H9 (cell line): Measurements from ENCODE around the gene ITGA8. TPM values are rescaled to one million over a fixed set of nuclear protein-coding genes. Genes with fewer than 3 reads are reported as not detected.
"Not testable (repeated sequence)": the region's sequence is repeated elsewhere in the genome, so short reads cannot be mapped to it uniquely, and the experiment has no call there.

ENCODE experiments used
- DNase-seq: peaks from one replicate; pipeline ENCODE4 v3.0.0-alpha.2; 2017
- H2AFZ ChIP-seq: one replicate; pipeline ENCODE4 v1.6.1; 2013; ENCODE audit warnings: mild to moderate bottlenecking, low read length, control low read depth, moderate library complexity
- H2AK5ac ChIP-seq: 2 replicates; pipeline ENCODE4 v1.6.1; 2013; ENCODE audit warnings: low read length, control low read depth, mixed read lengths; ENCODE audit not compliant: insufficient read length
- H2BK120ac ChIP-seq: one replicate; pipeline ENCODE4 v1.6.1; 2013; ENCODE audit warnings: low read depth, mild to moderate bottlenecking, low read length, control low read depth, inconsistent platforms; ENCODE audit not compliant: poor library complexity, severe bottlenecking
- H2BK12ac ChIP-seq: 2 replicates; pipeline ENCODE4 v1.6.1; 2013; ENCODE audit warnings: low read length, control low read depth, mixed read lengths, low read depth; ENCODE audit not compliant: insufficient read length
- H2BK15ac ChIP-seq: 2 replicates; pipeline ENCODE4 v1.6.1; 2013; ENCODE audit warnings: low read depth, low read length, control low read depth
- H2BK20ac ChIP-seq: one replicate; pipeline ENCODE4 v1.6.1; 2013; ENCODE audit warnings: low read depth, mild to moderate bottlenecking, low read length, control low read depth, inconsistent platforms; ENCODE audit not compliant: poor library complexity, severe bottlenecking
- H2BK5ac ChIP-seq: 2 replicates; pipeline ENCODE4 v1.6.1; 2013; ENCODE audit warnings: low read length, control low read depth, mixed read lengths; ENCODE audit not compliant: insufficient read length
- H3K14ac ChIP-seq: 2 replicates; pipeline ENCODE4 v1.6.1; 2013; ENCODE audit warnings: low read length, control low read depth; ENCODE audit not compliant: insufficient read depth
- H3K18ac ChIP-seq: 2 replicates; pipeline ENCODE4 v1.6.1; 2013; ENCODE audit warnings: low read depth, mild to moderate bottlenecking, mixed read lengths, low read length, control low read depth; ENCODE audit not compliant: insufficient read length
- H3K23ac ChIP-seq: 2 replicates; pipeline ENCODE4 v1.6.1; 2013; ENCODE audit warnings: low read length, control low read depth, mixed read lengths, low read depth; ENCODE audit not compliant: insufficient read length
- H3K23me2 ChIP-seq: 2 replicates; pipeline ENCODE4 v1.6.1; 2013; ENCODE audit warnings: low read depth, mild to moderate bottlenecking, mixed read lengths, low read length, control low read depth; ENCODE audit not compliant: insufficient read length, poor library complexity, severe bottlenecking
- H3K27ac ChIP-seq: 2 replicates; pipeline ENCODE4 v1.5.1; 2013; ENCODE audit warnings: low read length, control low read depth, mixed read lengths, low read depth; ENCODE audit not compliant: insufficient read length
- H3K27me3 ChIP-seq: 2 replicates; pipeline ENCODE4 v1.6.1; 2013; ENCODE audit warnings: low read length, control low read depth, inconsistent platforms; ENCODE audit not compliant: insufficient read depth
- H3K4ac ChIP-seq: 2 replicates; pipeline ENCODE4 v1.6.1; 2013; ENCODE audit warnings: low read depth, mild to moderate bottlenecking, control low read depth, inconsistent platforms, low read length, moderate library complexity
- H3K4me1 ChIP-seq: 2 replicates; pipeline ENCODE4 v1.6.1; 2013; ENCODE audit warnings: low read length, control low read depth, inconsistent platforms; ENCODE audit not compliant: insufficient read depth
- H3K4me2 ChIP-seq: 2 replicates; pipeline ENCODE4 v1.6.1; 2013; ENCODE audit warnings: low read length, control low read depth, mixed read lengths; ENCODE audit not compliant: insufficient read length, insufficient read depth
- H3K56ac ChIP-seq: 2 replicates; pipeline ENCODE4 v1.6.1; 2013; ENCODE audit warnings: low read depth, mild to moderate bottlenecking, mixed read lengths, low read length, control low read depth; ENCODE audit not compliant: insufficient read length
- H3K79me1 ChIP-seq: 2 replicates; pipeline ENCODE4 v1.6.1; 2013; ENCODE audit warnings: low read depth, mild to moderate bottlenecking, moderate library complexity, low read length, control low read depth, inconsistent platforms; ENCODE audit not compliant: insufficient read depth, poor library complexity, severe bottlenecking
- H3K79me2 ChIP-seq: 2 replicates; pipeline ENCODE4 v1.6.1; 2013; ENCODE audit warnings: low read length, control low read depth, inconsistent platforms; ENCODE audit not compliant: insufficient read depth
- H3K9ac ChIP-seq: 2 replicates; pipeline ENCODE4 v1.6.1; 2013; ENCODE audit warnings: low read length, control low read depth, mixed read lengths; ENCODE audit not compliant: insufficient read length; ENCODE audit errors: extremely low read depth
- H3K9me3 ChIP-seq: one replicate; pipeline ENCODE4 v1.6.1; 2013; ENCODE audit warnings: low read depth, low read length, inconsistent platforms; ENCODE audit not compliant: control insufficient read depth
- H3T11ph ChIP-seq: one replicate; pipeline ENCODE4 v1.6.1; 2013; ENCODE audit warnings: mild to moderate bottlenecking, low read length, control low read depth, inconsistent platforms
- H4K20me1 ChIP-seq: one replicate; pipeline ENCODE4 v1.6.1; 2013; ENCODE audit not compliant: control insufficient read depth, insufficient read length, insufficient read depth
- H4K5ac ChIP-seq: 2 replicates; pipeline ENCODE4 v1.6.1; 2013; ENCODE audit warnings: low read depth, mild to moderate bottlenecking, mixed read lengths, low read length, control low read depth; ENCODE audit not compliant: insufficient read length
- H4K8ac ChIP-seq: replicated peaks from 2 replicates; pipeline ENCODE4 v1.6.1; 2013; ENCODE audit warnings: low read length, control low read depth, mixed read lengths, low read depth; ENCODE audit not compliant: insufficient read length
- H4K91ac ChIP-seq: 2 replicates; pipeline ENCODE4 v1.6.1; 2013; ENCODE audit warnings: low read depth, mild to moderate bottlenecking, moderate library complexity, mixed read lengths, low read length, control low read depth; ENCODE audit not compliant: insufficient read length
- H3K27ac Mint-ChIP-seq, 3 experiments: 2 replicates in 2 of 3; 3 replicates in 1 of 3; pipeline ENCODE4 v1.8.0; 2020 to 2021; ENCODE audit warnings: mixed read lengths in 3 of 3, mild to moderate bottlenecking in 1 of 3, moderate library complexity in 1 of 3
- H3K27me3 Mint-ChIP-seq: 2 replicates; pipeline ENCODE4 v1.8.0; 2021; ENCODE audit warnings: low read depth, mild to moderate bottlenecking, moderate library complexity, mixed read lengths
- H3K36me3 Mint-ChIP-seq, 3 experiments: 2 replicates in 2 of 3; 3 replicates in 1 of 3; pipeline ENCODE4 v1.8.0; 2020 to 2021; ENCODE audit warnings: low read depth in 3 of 3, mixed read lengths in 3 of 3; ENCODE audit not compliant: insufficient read depth in 1 of 3
- H3K4me1 Mint-ChIP-seq, 2 experiments: 2 replicates each; pipeline ENCODE4 v1.8.0; 2020; ENCODE audit warnings: mixed read lengths in 2 of 2
- H3K4me3 Mint-ChIP-seq, 2 experiments: 2 replicates in 1 of 2; 3 replicates in 1 of 2; pipeline ENCODE4 v1.8.0; 2020 to 2021; ENCODE audit warnings: mild to moderate bottlenecking in 2 of 2, mixed read lengths in 2 of 2, moderate library complexity in 1 of 2
- H3K9me3 Mint-ChIP-seq, 2 experiments: 2 replicates in 1 of 2; 3 replicates in 1 of 2; pipeline ENCODE4 v1.8.0; 2020; ENCODE audit warnings: mild to moderate bottlenecking in 2 of 2, mixed read lengths in 2 of 2, moderate library complexity in 1 of 2
- CTCF ChIP-seq: fragments of 200-600 bp; sonication (generic); conservative IDR thresholded peaks from 3 replicates; pipeline ENCODE4 v1.8.0; 2021; ENCODE audit warnings: antibody characterized with exemption, mild to moderate bottlenecking
- WGBS: extraction: QIAGEN DNeasy Blood & Tissue Kit; methylation state at CpG from one replicate; pipeline ENCODE4 v1.1.7; 2013; ENCODE audit warnings: missing lambda C conversion rate, low lambda C conversion rate, mixed read lengths; ENCODE audit not compliant: insufficient read length; ENCODE audit errors: extremely low coverage; 5-methylcytosine and 5-hydroxymethylcytosine counted together
- total RNA-seq: library from RNA; stranded (reverse); gene quantifications from 2 replicates; pipeline ENCODE4 v1.2.1, GENCODE V29; 2021

Gene ITGA8
- total RNA-seq, 1 experiment from 2014 or later = not detected

GRCh38 chr10:15539262-15539661 lies 180.5 kb downstream of the ITGA8 start:
- no peak overlapping the region for H3K14ac ChIP-seq
- H3K23me2 ChIP-seq = no peaks in the 10 kb centered on the region
- H2BK20ac ChIP-seq = no peak overlapping the region
- H2AFZ ChIP-seq = no peak overlapping the region
- Mint-ChIP-seq H3K27ac (no peak overlapping the region), H3K9me3 (peaks cover 2 to 6% of the 10 kb centered on the region in 2 experiments; a peak in 2 of 5 replicates), H3K36me3 (no peaks in the 10 kb centered on the region; a peak in 1 of 7 replicates), H3K27me3 (peaks cover 16% of the 10 kb centered on the region), H3K4me3 (no peak overlapping the region), H3K4me1 (no peaks in the 10 kb centered on the region)
- no peak for DNase-seq
- H3K9me3 ChIP-seq = no peaks in the 10 kb centered on the region
- H4K20me1 ChIP-seq = no peaks in the 10 kb centered on the region
- no peaks in the 10 kb centered on the region for H3K79me1 ChIP-seq
- H3K4me2 ChIP-seq = no peak overlapping the region
- no peak overlapping the region for H2AK5ac ChIP-seq
- H3K27me3 ChIP-seq = no peaks in the 10 kb centered on the region
- no peak overlapping the region for H3K27ac ChIP-seq
- H3K23ac ChIP-seq = no peak overlapping the region
- H4K91ac ChIP-seq = no peak overlapping the region
- H3K56ac ChIP-seq = no peak overlapping the region
- no peaks in the 10 kb centered on the region for H3K4me1 ChIP-seq
- H2BK120ac ChIP-seq = no peak overlapping the region
- H2BK12ac ChIP-seq = no peak overlapping the region
- no peak overlapping the region for H4K8ac ChIP-seq
- H3K18ac ChIP-seq = no peak overlapping the region
- H3K9ac ChIP-seq = no peak overlapping the region
- H3K4ac ChIP-seq = no peak overlapping the region
- no peak overlapping the region for H2BK5ac ChIP-seq
- H4K5ac ChIP-seq = no peak overlapping the region
- no peak for TF ChIP-seq CTCF
- no CpG with 5 or more reads among the region's 1 CpG for WGBS
- H3K79me2 ChIP-seq = no peaks in the 10 kb centered on the region
- H3T11ph ChIP-seq = no peak overlapping the region
- no peak overlapping the region for H2BK15ac ChIP-seq

- H3K4me2 ChIP-seq, H2BK15ac ChIP-seq, H3K18ac ChIP-seq, H3K4me1 ChIP-seq, H3K4me1 Mint-ChIP-seq, H2AFZ ChIP-seq, H3K27ac Mint-ChIP-seq, H3K79me1 ChIP-seq, H2BK20ac ChIP-seq, H3K79me2 ChIP-seq, H3K23ac ChIP-seq, H3K9me3 ChIP-seq, H3K56ac ChIP-seq, H3K27me3 ChIP-seq, H3K4ac ChIP-seq, H2BK12ac ChIP-seq, H3K14ac ChIP-seq, H2BK5ac ChIP-seq, H3K9ac ChIP-seq, H3K36me3 Mint-ChIP-seq, H3K27ac ChIP-seq, H3K4me3 Mint-ChIP-seq, H3K23me2 ChIP-seq, H4K8ac ChIP-seq, DNase-seq, H4K5ac ChIP-seq, H3K9me3 Mint-ChIP-seq, H3T11ph ChIP-seq, H2BK120ac ChIP-seq, H4K20me1 ChIP-seq, H2AK5ac ChIP-seq, H4K91ac ChIP-seq: not testable (repeated sequence)
- no CpG with 5 or more reads among the region's 31 CpGs for WGBS
- H3K27me3 Mint-ChIP-seq = peaks cover 19% of the 10 kb centered on the region
These were observed 184.7 kb downstream of the ITGA8 start for GRCh38 chr10:15534928-15535538.
